GM12891 (cell line): ENCODE measurements around the gene CCSER1.

Source experiments
- PAX5 ChIP-seq: IDR thresholded peaks from 2 replicates; pipeline ENCODE4 v1.6.1; 2011; ENCODE audit warnings: low read length, moderate library complexity, mild to moderate bottlenecking; ENCODE audit not compliant: insufficient read depth, severe bottlenecking
- POLR2A ChIP-seq: IDR thresholded peaks from 2 replicates; pipeline ENCODE4 v1.6.1; 2011; ENCODE audit warnings: low read depth, low read length, control low read depth
- POLR2AphosphoS5 ChIP-seq: IDR thresholded peaks from 2 replicates; pipeline ENCODE4 v1.6.1; 2011; ENCODE audit warnings: low read depth, low read length, control low read depth
- POU2F2 ChIP-seq: IDR thresholded peaks from 2 replicates; pipeline ENCODE4 v1.6.1; 2011; ENCODE audit warnings: low read depth, mild to moderate bottlenecking, control low read depth, low read length, moderate library complexity
- SPI1 ChIP-seq: IDR thresholded peaks from 2 replicates; pipeline ENCODE4 v1.6.1; 2011; ENCODE audit warnings: low read depth, low read length, control low read depth
- TAF1 ChIP-seq: IDR thresholded peaks from 2 replicates; pipeline ENCODE4 v1.6.1; 2011; ENCODE audit warnings: low read depth, low read length, control low read depth

GRCh38 chr4:90163872-90164271 lies 36.7 kb downstream of the CCSER1 start:
- no peak for TF ChIP-seq POLR2AphosphoS5
- TF ChIP-seq POLR2A = no peak
- TF ChIP-seq TAF1 = no peak
- no peak for TF ChIP-seq SPI1
- TF ChIP-seq PAX5 = no peak
- TF ChIP-seq POU2F2 = no peak
